GM12873 (cell line): ENCODE results near the gene IRGM.

ENCODE experiments used
- CTCF ChIP-seq: IDR thresholded peaks from 2 replicates; pipeline ENCODE4 v1.5.1; 2012; ENCODE audit warnings: low read depth, mild to moderate bottlenecking, moderate library complexity, low read length, control low read depth; ENCODE audit not compliant: insufficient read depth; ENCODE audit errors: missing control alignments

The IRGM gene

GRCh38 chr5:150860246-150860821 is 14.0 kb downstream of the IRGM start:
- no peak for TF ChIP-seq CTCF

DNA sequence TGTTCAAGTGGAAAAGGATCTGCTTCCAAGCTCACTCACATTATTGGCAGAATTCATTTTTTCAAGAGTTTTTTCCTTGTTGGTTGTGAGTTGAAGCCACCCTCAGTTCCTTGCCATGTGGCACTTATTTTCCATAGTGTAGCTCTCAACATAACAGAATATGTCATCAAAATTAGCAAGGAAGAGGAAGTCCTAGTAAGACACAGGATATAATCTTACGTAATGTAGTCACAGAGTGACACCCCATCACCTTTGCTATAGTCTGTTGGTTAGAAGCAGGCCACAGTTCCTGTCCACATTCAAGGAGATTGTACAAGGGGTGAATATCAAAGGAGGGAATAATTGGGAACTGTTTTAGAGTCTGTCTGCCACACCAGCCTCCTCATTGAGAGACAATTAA is 15.7 kb downstream of the IRGM start:
- no peak for TF ChIP-seq CTCF

DNA sequence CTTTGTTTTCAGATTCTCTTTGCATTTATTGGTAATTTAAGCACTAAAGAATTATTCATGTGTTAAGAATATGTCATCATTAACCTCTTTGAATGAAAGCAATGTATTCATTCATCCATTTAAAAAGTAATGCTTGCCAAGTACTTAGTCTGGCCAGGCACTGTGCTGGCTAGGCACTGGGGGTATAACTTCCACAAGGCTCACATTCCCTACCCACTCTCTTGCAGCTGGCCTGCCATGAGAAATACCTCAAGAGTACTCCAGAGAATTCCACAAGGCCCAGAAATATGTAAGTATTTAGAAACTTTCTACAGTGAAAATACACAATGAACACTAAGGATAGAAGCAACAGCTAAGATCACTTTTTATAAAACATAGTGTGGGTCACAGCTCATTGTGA is 33.0 kb downstream of the IRGM start:
- TF ChIP-seq CTCF, result no peak

- TF ChIP-seq CTCF, result no peak
Measured at GRCh38 chr5:150895431-150896428, 49.4 kb downstream of the IRGM start.
